DND-41 (cell line): ENCODE data around the gene TMEM255B.

ENCODE experiments used
- ATAC-seq: fragments of 200-7000 bp; cut with Tn5 transposase; 3 replicates; pipeline ENCODE4 v1.9.1; 2021; ENCODE audit warnings: low read depth; ENCODE audit not compliant: insufficient read depth
- DNase-seq: peaks from one replicate; pipeline ENCODE4 v3.0.0-alpha.2; 2020
- H2AFZ ChIP-seq: 2 replicates; pipeline ENCODE4 v1.6.0; 2012; ENCODE audit warnings: low read depth, low read length
- H3K27ac ChIP-seq: 2 replicates; pipeline ENCODE4 v1.5.1; 2012; ENCODE audit warnings: low read length, inconsistent platforms
- H3K27me3 ChIP-seq: fragments of 200-600 bp; sonication (generic); 2 replicates; pipeline ENCODE4 v1.6.0; 2012; ENCODE audit warnings: low read length, mild to moderate bottlenecking, inconsistent platforms; ENCODE audit not compliant: insufficient read depth, poor library complexity
- H3K36me3 ChIP-seq: 2 replicates; pipeline ENCODE4 v1.5.1; 2012; ENCODE audit warnings: low read length, inconsistent platforms; ENCODE audit not compliant: insufficient read depth
- H3K4me1 ChIP-seq: 2 replicates; pipeline ENCODE4 v1.5.1; 2012; ENCODE audit warnings: mild to moderate bottlenecking, low read length; ENCODE audit not compliant: insufficient read depth
- H3K4me2 ChIP-seq: 2 replicates; pipeline ENCODE4 v1.6.0; 2012; ENCODE audit warnings: mild to moderate bottlenecking, moderate library complexity, low read length, inconsistent platforms; ENCODE audit not compliant: insufficient read depth
- H3K4me3 ChIP-seq, 2 experiments: fragments of 200-600 bp in 1 of 2; shearing (Covaris generic) in 1 of 2; 2 replicates each; pipeline ENCODE4 v1.5.1; 2012 to 2016; ENCODE audit warnings: inconsistent platforms in 2 of 2, low read length in 2 of 2, mild to moderate bottlenecking in 2 of 2, low read depth in 1 of 2, moderate library complexity in 1 of 2
- H3K79me2 ChIP-seq: 2 replicates; pipeline ENCODE4 v1.6.0; 2012; ENCODE audit warnings: low read length, inconsistent platforms; ENCODE audit not compliant: insufficient read depth
- H3K9ac ChIP-seq: 2 replicates; pipeline ENCODE4 v1.6.0; 2012; ENCODE audit warnings: low read depth, mild to moderate bottlenecking, inconsistent platforms, low read length, moderate library complexity
- H3K9me3 ChIP-seq: 2 replicates; pipeline ENCODE4 v1.5.1; 2012; ENCODE audit warnings: low read length, moderate library complexity, mild to moderate bottlenecking, inconsistent platforms; ENCODE audit not compliant: insufficient read depth, severe bottlenecking
- H4K20me1 ChIP-seq: 2 replicates; pipeline ENCODE4 v1.6.0; 2012; ENCODE audit warnings: low read length; ENCODE audit not compliant: insufficient read depth
- CTCF ChIP-seq: IDR thresholded peaks from 2 replicates; pipeline ENCODE4 v1.5.1; 2012; ENCODE audit warnings: borderline replicate concordance, low read length, moderate library complexity, mild to moderate bottlenecking; ENCODE audit not compliant: poor library complexity, severe bottlenecking; ENCODE audit errors: extremely low read depth
- EZH2 ChIP-seq: IDR thresholded peaks from 3 replicates; pipeline ENCODE4 v1.6.1; 2012; ENCODE audit warnings: borderline replicate concordance, low read depth, mild to moderate bottlenecking, moderate library complexity, low read length, inconsistent platforms; ENCODE audit not compliant: severe bottlenecking

TMEM255B gene

GRCh38 chr13:113819731-113820715 lies 61.0 kb downstream of the TMEM255B start:
- Histone ChIP-seq H3K79me2 (no peaks in the 10 kb centered on the region), H3K4me2 (no peak overlapping the region), H3K4me3 (no peak overlapping the region), H3K9me3 (no peaks in the 10 kb centered on the region), H3K9ac (no peak overlapping the region), H3K27ac (no peak overlapping the region), H3K36me3 (no peaks in the 10 kb centered on the region), H2AFZ (no peak overlapping the region), H4K20me1 (peaks cover 14% of the 10 kb centered on the region), H3K4me1 (0 out of 2 replicates have a peak, but pooled peaks cover 3% of the 10 kb centered on the region), H3K27me3 (no peaks in the 10 kb centered on the region)
- TF ChIP-seq EZH2 (no peak), CTCF (no peak)
- DNase-seq (no peak), ATAC-seq (no peak)

GRCh38 chr13:113820813-113821651 lies 62.0 kb downstream of the TMEM255B start:
- no peak overlapping the region for H3K4me2 ChIP-seq
- 0 out of 2 replicates have a peak, but pooled peaks cover 3% of the 10 kb centered on the region for H3K4me1 ChIP-seq
- no peak overlapping the region for H2AFZ ChIP-seq
- no peaks in the 10 kb centered on the region for H3K27me3 ChIP-seq
- no peak overlapping the region for H3K27ac ChIP-seq
- no peaks in the 10 kb centered on the region for H3K79me2 ChIP-seq
- ATAC-seq (no peak), DNase-seq (no peak)
- no peak overlapping the region for H3K4me3 ChIP-seq
- H3K9ac ChIP-seq, result no peak overlapping the region
- no peaks in the 10 kb centered on the region for H3K36me3 ChIP-seq
- no peaks in the 10 kb centered on the region for H3K9me3 ChIP-seq
- H4K20me1 ChIP-seq, result peaks cover 14% of the 10 kb centered on the region
- no peak for TF ChIP-seq CTCF
- no peak for TF ChIP-seq EZH2

GRCh38 chr13:113821847-113822246 lies 62.8 kb downstream of the TMEM255B start:
- ATAC-seq (no peak), DNase-seq (no peak)
- Histone ChIP-seq H4K20me1 (peaks cover 6% of the 10 kb centered on the region), H3K4me1 (0 out of 2 replicates have a peak, but pooled peaks cover under 1% of the 10 kb centered on the region), H3K27me3 (no peaks in the 10 kb centered on the region), H3K9ac (no peak overlapping the region), H3K4me3 (no peak overlapping the region), H3K36me3 (no peaks in the 10 kb centered on the region), H3K27ac (no peak overlapping the region), H3K9me3 (no peaks in the 10 kb centered on the region), H3K79me2 (no peaks in the 10 kb centered on the region), H3K4me2 (no peak overlapping the region), H2AFZ (no peak overlapping the region)
- TF ChIP-seq EZH2 (no peak), CTCF (no peak)
